ENCODE results near the gene USP8.

- TF ChIP-seq EP300 (conservative IDR thresholded peaks at IDR 0.05; ENCODE audit: poor library complexity, severe bottlenecking) (no peak), CTCF (IDR thresholded peaks at IDR 0.05; ENCODE audit: poor library complexity, severe bottlenecking) (no peak), EZH2 (IDR thresholded peaks at IDR 0.05; ENCODE audit: borderline replicate concordance, insufficient read depth, low read length, poor library complexity, severe bottlenecking) (no peak), TAF1 (IDR thresholded peaks at IDR 0.05; ENCODE audit: low read depth) (no peak), SMC3 (conservative IDR thresholded peaks at IDR 0.05; ENCODE audit: poor library complexity) (no peak)
Observed at GRCh38 chr15:50546566-50546965, 122.4 kb downstream of the USP8 start, which contains the start of gene USP50.
